HG02943 (cell line): ENCODE data around the gene TMUB1.

ENCODE experiments used
- ATAC-seq: cut with Tn5 transposase; IDR thresholded peaks from one replicate; pipeline ENCODE4 v1.9.1; 2021; ENCODE audit warnings: mild to moderate bottlenecking, low read depth, moderate library complexity; ENCODE audit not compliant: unreplicated experiment

The TMUB1 gene

DNA sequence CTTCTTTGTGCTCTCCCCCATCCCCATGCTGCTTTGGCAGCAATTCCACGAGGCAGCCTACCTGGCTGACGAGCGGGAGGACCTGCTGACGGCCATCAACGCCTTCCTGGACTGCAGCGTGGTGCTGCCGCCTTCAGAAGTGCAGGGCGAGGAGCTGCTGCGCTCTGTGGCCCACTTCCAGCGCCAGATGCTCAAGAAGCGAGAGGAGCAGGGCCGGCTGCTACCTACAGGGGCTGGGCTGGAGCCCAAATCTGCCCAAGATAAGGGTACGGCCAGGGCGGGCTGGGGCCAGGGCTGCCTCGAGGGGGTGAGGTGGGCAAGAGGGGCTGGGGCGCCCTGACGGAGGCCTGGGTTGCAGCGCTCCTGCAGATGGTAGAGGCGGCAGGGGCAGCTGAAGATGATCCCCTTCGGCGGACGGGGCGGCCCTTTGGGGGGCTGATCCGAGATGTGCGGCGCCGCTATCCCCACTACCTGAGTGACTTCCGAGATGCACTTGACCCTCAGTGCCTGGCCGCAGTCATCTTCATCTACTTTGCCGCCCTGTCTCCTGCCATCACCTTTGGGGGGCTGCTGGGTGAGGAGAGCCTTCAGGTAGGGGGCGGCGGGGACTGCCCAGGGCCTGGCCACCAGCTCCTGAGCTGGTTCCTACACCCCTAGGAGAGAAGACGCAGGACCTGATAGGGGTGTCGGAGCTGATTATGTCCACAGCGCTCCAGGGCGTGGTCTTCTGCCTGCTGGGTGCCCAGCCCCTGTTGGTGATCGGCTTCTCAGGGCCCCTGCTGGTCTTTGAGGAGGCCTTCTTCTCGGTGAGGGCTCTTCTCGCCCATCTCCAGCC is 12.0 kb downstream of the TMUB1 start:
- ATAC-seq, result no peak

DNA sequence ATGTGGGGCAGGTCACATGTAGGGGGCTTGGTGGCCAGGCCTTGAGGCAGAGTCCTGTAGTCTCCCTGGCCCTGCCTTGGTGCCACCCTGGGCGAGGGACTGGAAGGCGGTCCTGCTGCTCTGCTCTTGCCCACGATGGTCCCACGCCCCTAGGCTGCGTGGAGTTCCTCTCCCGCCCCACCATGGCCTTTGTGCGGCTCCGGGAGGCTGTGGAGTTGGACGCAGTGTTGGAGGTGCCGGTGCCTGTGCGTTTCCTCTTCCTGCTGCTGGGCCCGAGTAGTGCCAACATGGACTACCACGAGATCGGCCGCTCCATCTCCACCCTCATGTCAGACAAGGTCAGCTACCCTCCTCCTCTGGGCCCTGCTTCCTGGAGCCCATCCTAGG is 12.7 kb downstream of the TMUB1 start:
- no peak for ATAC-seq

- ATAC-seq, result no peak
Observed at GRCh38 chr7:151069841-151070573, 13.3 kb downstream of the TMUB1 start.

- ATAC-seq, result no peak
Observed at GRCh38 chr7:151068069-151068773, 15.1 kb downstream of the TMUB1 start.

DNA sequence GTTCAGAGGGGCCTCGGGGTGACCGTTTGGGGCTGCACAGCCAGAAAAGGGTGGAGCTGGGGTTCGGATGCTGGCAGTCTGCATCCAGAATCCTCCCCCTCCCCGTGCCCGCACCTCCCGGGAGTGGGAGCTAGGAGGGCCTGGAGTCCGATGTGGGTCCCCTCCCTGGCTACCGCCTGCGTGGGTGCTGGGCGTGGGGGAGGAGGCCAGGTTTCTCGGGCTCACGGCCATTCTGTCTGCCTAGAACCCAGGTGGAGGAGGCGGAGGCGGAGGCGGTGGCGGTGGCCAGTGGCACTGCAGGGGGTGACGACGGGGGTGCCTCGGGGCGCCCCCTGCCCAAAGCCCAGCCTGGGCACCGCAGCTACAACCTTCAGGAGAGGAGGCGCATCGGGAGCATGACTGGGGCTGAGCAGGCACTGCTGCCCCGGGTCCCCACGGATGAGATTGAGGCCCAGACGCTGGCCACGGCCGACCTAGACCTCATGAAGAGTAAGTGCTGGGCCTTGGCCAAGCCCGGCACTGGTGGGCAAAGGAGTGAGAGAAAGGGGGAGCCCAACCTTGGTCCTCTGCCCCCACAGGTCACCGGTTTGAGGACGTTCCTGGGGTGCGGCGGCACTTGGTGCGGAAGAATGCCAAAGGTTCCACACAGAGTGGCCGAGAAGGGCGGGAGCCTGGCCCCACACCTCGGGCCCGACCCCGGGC is 16.9 kb downstream of the TMUB1 start:
- ATAC-seq, result no peak

- ATAC-seq, result no peak
Observed at GRCh38 chr7:151065516-151065915, 17.8 kb downstream of the TMUB1 start.

DNA sequence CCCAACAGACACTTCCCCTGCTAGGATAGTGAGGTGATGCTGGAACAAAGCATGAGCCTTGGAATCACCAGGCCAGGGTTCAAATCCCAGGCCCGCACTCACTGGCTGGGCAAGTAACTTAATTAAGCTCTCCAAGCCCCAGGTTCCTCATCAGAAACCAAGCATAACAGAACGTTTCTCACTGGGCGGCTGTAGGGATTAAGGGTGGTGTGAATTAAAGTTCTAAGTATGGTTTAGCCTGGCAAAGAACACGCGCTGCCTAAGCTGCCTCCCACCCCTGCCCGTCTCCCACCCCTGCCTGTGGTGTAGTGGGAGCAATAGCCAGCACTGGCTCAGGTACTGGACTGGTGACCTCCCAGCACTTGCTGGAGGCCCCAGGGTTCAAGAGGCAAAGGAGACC is 18.3 kb downstream of the TMUB1 start:
- no peak for ATAC-seq

GRCh38 chr7:151064454-151064853 is 18.8 kb downstream of the TMUB1 start:
- no peak for ATAC-seq

DNA sequence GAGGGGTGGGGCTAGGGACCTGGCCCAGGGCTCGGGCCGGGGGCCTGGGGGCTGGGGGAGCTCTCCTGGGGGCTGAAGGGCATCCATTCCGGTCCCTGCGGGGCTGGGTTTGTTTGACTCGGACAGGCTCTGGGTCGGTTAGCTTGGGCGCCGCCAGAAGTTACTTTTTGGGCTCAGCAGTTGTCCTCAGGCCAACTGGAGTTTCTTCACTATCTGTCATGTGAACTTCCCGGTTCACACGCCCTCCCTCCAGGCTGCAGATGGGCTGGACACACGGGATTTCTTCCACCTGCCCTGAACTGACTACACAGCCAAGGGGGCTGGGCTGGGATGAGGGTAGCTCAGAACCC is 20.1 kb downstream of the TMUB1 start:
- ATAC-seq, result no peak

DNA sequence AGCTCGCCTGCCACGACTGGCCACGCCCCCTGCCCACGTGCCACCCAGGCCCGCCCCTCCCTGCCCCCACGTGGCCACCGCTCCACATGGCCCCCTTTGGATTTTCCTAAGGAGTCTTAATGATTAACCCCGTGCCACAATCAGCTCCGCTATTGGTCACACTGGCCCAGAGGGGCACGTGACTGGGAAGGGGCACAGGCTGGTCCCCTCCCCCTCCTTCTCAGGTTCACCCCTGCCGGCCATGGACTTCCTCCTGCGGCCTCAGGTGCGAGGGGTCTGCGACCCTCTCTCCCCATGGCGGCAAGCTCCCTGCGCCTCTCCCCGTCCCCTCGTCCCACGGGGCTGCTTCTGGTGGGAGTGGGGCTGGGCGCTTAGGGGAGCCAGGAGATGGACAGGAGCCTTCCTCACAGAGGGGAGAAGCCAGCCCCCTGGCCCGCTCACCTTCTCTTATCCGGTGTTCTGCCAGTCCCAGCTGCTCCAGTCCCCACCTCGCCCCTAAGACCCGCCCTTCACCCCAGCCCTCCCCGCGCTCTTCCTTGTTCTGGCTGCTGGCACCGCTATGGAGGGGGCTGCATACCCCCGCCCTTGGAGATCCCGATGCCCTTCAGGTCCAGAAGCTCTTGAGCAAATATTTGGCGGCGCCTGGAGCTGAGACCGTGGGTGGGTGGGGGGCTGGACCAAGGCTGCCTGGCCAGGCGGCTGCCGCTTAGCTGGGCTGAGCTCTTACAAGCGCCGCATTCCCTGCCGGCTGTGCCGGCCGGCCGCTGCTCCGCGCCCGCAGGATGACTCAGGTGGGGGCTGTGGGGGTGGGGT is 20.7 kb downstream of the TMUB1 start:
- ATAC-seq, result no peak

GRCh38 chr7:151062111-151062398 is 21.2 kb downstream of the TMUB1 start:
- ATAC-seq, result no peak

DNA sequence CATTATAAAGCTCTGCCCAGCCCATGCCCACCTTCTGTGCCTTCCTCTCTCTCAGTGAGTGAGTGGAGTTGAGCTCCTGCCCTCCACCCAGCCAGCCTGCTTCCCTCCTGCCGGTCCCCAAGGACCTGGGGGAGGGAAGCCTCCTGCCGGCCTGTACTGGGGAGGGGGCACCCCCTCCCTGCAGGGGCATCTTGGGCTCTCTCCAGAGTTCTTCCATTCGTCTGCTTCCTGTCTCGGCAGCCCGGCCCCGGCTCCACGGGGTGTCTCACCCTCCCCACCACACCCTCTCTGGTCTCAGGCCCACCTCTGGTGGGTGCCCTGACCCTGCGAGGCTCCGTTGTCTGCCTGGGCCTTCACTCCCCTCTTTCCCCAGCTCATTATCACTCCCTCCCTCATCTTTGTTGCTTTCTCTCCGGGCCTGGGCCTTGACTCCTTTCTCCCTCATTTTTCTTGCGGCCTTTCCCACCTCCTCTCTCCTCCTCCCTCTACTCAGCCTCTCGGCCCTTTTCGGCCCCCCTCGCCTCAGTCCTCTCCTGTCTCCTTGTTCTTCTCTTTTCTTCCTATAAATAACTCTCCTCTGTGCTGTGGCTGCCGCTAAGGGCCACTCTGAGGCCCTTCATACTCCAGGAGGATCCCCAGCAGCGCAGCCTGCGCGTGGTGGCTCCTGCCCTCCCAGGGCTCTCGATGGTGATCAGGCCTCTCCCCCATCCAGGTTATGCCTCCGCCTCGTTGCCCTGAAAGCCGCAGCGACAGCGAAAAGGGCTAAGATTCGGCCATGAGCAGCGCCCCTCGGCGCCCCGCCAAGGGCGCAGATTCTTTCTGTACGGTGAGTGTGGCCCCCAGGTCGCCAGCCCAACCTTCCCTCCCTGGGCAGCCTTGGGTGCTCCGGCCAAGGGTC is 21.8 kb downstream of the TMUB1 start:
- ATAC-seq, result no peak

DNA sequence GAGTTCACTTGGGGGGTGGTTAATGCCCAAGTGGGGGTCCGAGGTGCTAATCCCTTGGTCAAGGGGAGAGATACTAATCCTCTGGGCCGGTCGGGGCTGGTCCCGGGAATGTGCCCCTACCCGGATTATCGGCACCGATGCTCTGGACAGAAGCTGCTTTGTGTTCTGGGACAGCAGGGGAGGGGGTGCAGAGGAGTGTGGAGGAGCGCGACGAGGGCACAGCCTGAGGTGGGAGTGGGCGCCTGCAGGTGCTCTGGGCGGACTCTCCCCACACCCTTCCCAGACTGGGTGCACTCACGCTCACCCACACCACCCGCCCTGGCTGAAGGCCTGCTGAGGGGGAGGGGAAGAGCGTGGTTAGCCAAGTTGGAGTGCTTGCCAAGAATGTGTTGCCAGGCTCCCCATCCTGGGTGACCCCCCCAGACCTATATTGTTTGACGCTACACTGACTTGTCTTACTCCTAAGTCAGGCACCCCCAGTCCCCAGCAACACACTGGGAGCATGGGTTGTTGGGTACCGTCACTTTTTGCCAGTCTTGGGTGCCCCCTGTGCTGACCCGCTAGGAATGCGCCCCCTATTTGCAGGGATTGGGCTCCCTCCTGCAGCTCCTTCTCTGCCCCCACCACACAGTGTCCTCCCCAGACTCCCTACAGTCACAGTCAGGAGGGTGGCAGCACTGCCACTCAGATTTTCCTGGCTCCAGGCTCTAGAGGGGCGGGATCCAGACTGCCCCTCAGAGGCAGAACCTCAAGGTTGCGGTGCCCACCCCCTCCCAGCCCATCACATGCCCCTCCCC is 22.7 kb downstream of the TMUB1 start:
- ATAC-seq, result no peak

- no peak for ATAC-seq
Observed at GRCh38 chr7:151060113-151060415, 23.2 kb downstream of the TMUB1 start.

- no peak for ATAC-seq
Observed at GRCh38 chr7:151059367-151060112, 23.8 kb downstream of the TMUB1 start, which contains the start of gene SLC4A2. Gene SLC4A2, plus strand, starts transcription at chr7:151059589. Its CDS starts 2,399 bp downstream, at chr7:151061988.

DNA sequence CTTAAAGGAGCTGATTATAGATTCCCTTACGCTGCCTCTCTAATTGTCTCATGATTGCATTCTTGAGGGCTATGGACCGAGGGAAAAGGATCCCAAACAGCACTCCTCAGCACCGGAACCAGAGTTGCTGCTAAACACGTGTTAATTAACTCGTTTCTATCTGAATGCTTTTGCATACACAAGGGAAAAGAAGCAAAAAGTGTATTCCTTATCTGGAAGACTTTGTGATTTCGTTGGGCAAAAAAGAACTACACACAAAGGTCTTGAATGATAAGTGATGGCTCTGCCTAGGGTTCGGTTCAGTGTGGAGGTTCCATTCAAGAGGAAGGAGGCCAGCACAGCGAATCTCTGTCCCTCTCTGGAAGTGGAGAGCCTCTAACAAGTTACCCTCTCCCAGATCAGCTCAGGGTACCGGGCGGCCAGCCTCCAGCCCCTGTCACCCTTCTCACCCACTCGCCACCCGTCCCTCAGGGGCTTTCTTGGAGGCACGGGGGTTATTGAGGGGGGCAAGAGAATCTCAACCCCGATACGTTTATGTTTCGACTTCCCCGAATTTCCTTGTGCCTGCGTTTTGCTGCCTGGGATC is 24.4 kb downstream of the TMUB1 start:
- no peak for ATAC-seq

GRCh38 chr7:151057989-151058780 is 25.1 kb downstream of the TMUB1 start:
- peak; percentile 81 for ATAC-seq
